Upper lobe of right lung (tissue), 1 donor: ENCODE data around the gene LRRC74A. TPM values are rescaled to one million over a fixed set of nuclear protein-coding genes. Genes with fewer than 3 reads are reported as not detected.

Experiments used
- ATAC-seq: fragments of 200-7000 bp; cut with Tn5 transposase; one replicate; pipeline ENCODE4 v1.9.1; 2020; ENCODE audit warnings: mild to moderate bottlenecking, moderate library complexity
- DNase-seq: peaks from one replicate; pipeline ENCODE4 v3.0.0-alpha.2; 2020
- H3K27ac ChIP-seq: fragments of 200-600 bp; one replicate; pipeline ENCODE4 v1.8.0; 2022
- H3K27me3 ChIP-seq: fragments of 200-600 bp; one replicate; pipeline ENCODE4 v1.8.0; 2022; ENCODE audit warnings: mild to moderate bottlenecking
- H3K36me3 ChIP-seq: fragments of 200-600 bp; one replicate; pipeline ENCODE4 v1.8.0; 2022
- H3K4me1 ChIP-seq: fragments of 200-600 bp; one replicate; pipeline ENCODE4 v1.8.0; 2022
- H3K4me3 ChIP-seq: fragments of 200-600 bp; one replicate; pipeline ENCODE4 v1.8.0; 2022; ENCODE audit warnings: mild to moderate bottlenecking
- H3K9me3 ChIP-seq: fragments of 200-600 bp; one replicate; pipeline ENCODE4 v1.8.0; 2022
- CTCF ChIP-seq: fragments of 200-600 bp; IDR thresholded peaks from one replicate; pipeline ENCODE4 v1.8.0; 2022; ENCODE audit warnings: antibody characterized with exemption
- intact Hi-C: fragments of 100-400 bp; cut with DNase I; formaldehyde crosslinking; loops from one replicate; pipeline ENCODE4 v1.11.0; 2022
- total RNA-seq: library from RNA; stranded (reverse); fragmentation: NEBNext Ultra II Directional; extraction: Animal tissue kit (Norgen Biotek cat#: 25700); gene quantifications from one replicate; pipeline ENCODE4 v1.2.1, GENCODE V29; 2021
- donor health status: DM: no; HTN: yes; CAD: no; lungs with severe emphysema.

Gene LRRC74A
- total RNA-seq, 1 donor from 2014 or later: not detected

GRCh38 chr14:76793324-76793723 lies 32.9 kb upstream of the LRRC74A start:
- no peak for TF ChIP-seq CTCF
- ATAC-seq (no peak), DNase-seq (no peak)
- Histone ChIP-seq H3K27ac (no peak overlapping the region), H3K36me3 (peaks cover 68% of the 10 kb centered on the region), H3K4me3 (no peak overlapping the region), H3K4me1 (no peaks in the 10 kb centered on the region), H3K9me3 (no peaks in the 10 kb centered on the region), H3K27me3 (no peaks in the 10 kb centered on the region)
- intact Hi-C loops: no loop called here

- H3K36me3 ChIP-seq: peaks cover 68% of the 10 kb centered on the region
- no peaks in the 10 kb centered on the region for H3K9me3 ChIP-seq
- no peaks in the 10 kb centered on the region for H3K27me3 ChIP-seq
- DNase-seq: no peak
- H3K4me1 ChIP-seq: no peaks in the 10 kb centered on the region
- H3K4me3 ChIP-seq: no peak overlapping the region
- intact Hi-C loops: no loop called here
- no peak for TF ChIP-seq CTCF
- no peak overlapping the region for H3K27ac ChIP-seq
- ATAC-seq: no peak
Measured at GRCh38 chr14:76793956-76794355, 32.3 kb upstream of the LRRC74A start.

DNA sequence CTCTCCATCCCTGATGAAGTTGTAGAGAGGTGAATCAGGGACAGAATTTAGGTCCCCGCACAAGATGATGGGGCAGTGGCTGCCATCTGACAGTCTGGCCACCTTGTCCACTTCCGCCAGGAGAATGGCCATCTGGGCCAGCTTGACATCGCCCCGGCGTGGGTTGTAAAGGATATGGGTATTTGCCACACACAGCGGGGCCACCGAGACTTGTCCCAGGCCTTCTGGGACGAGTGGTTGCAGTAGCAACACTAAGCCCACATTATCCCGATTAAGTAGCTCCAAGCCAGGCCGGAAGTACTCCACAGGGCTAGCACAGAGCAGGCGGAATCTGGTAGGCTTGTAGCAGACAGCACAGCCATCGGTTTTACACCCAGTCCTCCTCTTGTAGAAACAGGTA lies 19.8 kb upstream of the LRRC74A start:
- intact Hi-C loops: no loop called here
- Histone ChIP-seq H3K36me3 (peaks cover 75% of the 10 kb centered on the region), H3K4me3 (no peak overlapping the region), H3K9me3 (no peaks in the 10 kb centered on the region), H3K27ac (no peak overlapping the region), H3K27me3 (no peaks in the 10 kb centered on the region), H3K4me1 (peaks cover 9% of the 10 kb centered on the region)
- no peak for TF ChIP-seq CTCF
- DNase-seq (no peak), ATAC-seq (no peak)

DNA sequence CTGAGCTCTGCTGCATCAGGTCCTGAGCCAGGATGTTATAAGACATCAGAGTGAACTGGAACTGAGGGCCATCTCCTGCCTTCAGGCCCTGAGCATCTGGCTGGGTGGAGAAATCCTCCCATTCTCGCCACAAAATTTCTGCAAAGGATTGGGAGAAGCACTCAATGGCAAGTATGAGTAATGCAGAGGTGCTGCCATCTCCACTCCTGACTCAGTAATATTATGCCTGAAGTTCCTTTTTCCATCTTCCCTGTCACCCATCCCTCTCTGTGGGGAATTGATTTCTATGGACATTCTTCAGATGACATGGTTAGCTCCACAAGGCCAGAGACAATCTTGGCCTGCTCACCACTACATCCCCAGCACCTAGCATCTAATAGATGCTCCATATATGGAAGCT lies 18.2 kb upstream of the LRRC74A start:
- intact Hi-C loops: no loop called here
- TF ChIP-seq CTCF: no peak
- peaks cover 59% of the 10 kb centered on the region for H3K36me3 ChIP-seq

DNA sequence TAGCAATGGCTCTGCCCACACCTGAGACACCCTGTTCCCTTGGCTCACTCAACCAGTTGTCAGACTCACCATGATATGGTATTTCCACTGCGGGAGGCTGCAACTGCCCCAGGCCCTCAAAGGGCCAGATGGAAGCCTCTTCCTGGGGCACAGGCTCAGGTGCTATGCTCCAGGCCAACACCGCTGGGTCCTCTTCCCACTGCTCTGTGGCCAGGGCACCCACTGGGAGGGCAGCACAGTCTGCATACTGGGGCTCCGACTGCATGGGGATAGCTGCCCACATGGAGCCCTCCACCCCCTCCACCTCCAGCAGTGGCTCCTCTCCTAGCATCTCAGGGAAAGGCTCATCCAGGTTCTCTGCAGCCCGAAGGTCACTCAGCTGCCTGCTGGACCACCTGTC lies 17.2 kb upstream of the LRRC74A start:
- Histone ChIP-seq H3K4me3 (no peak overlapping the region), H3K4me1 (peaks cover 19% of the 10 kb centered on the region), H3K27ac (no peak overlapping the region), H3K27me3 (no peaks in the 10 kb centered on the region), H3K9me3 (no peaks in the 10 kb centered on the region), H3K36me3 (peaks cover 49% of the 10 kb centered on the region)
- intact Hi-C loops: no loop called here
- ATAC-seq: no peak
- no peak for DNase-seq
- TF ChIP-seq CTCF: no peak

More for the DNA sequence above, 18.2 kb upstream of the LRRC74A start:
- DNase-seq: no peak
- ATAC-seq: no peak
- Histone ChIP-seq H3K27ac (no peak overlapping the region), H3K9me3 (no peaks in the 10 kb centered on the region), H3K27me3 (no peaks in the 10 kb centered on the region), H3K4me1 (peaks cover 15% of the 10 kb centered on the region), H3K4me3 (no peak overlapping the region)

- peaks cover 19% of the 10 kb centered on the region for H3K4me1 ChIP-seq
- H3K36me3 ChIP-seq: peaks cover 37% of the 10 kb centered on the region
- no peak for TF ChIP-seq CTCF
- no peaks in the 10 kb centered on the region for H3K27me3 ChIP-seq
- intact Hi-C loops: no loop called here
- peak overlapping the region; percentile 93 for H3K4me3 ChIP-seq
- no peaks in the 10 kb centered on the region for H3K9me3 ChIP-seq
- peak overlapping the region; percentile 91 for H3K27ac ChIP-seq
- ATAC-seq (no peak), DNase-seq (no peak)
Measured at GRCh38 chr14:76810525-76810924, 15.7 kb upstream of the LRRC74A start.
